SK-N-SH treated with all-trans-retinoic acid at 6 μM for 48 hours (cell line): Measurements from ENCODE around the gene DOLPP1.

Experiments
- ATAC-seq: fragments of 200-7000 bp; cut with Tn5 transposase; 3 replicates; pipeline ENCODE4 v1.9.1; 2020; ENCODE audit warnings: mild to moderate bottlenecking, moderate library complexity
- ARNTL ChIP-seq: fragments of 450-650 bp; formaldehyde crosslinking; IDR thresholded peaks from 2 replicates; pipeline ENCODE4 v1.5.0; 2020; ENCODE audit warnings: low read depth, mild to moderate bottlenecking, moderate library complexity, borderline replicate concordance
- BACH2 ChIP-seq: fragments of 250-450 bp; sonication (Bioruptor Pico); IDR thresholded peaks from 2 replicates; pipeline ENCODE4 v1.9.0; 2021; ENCODE audit warnings: mild to moderate bottlenecking, borderline replicate concordance
- CREB5 ChIP-seq: fragments of 250-450 bp; sonication (Bioruptor Pico); IDR thresholded peaks from 2 replicates; pipeline ENCODE4 v1.5.1; 2020; ENCODE audit warnings: low read depth, mild to moderate bottlenecking, moderate library complexity
- CSDC2 ChIP-seq: fragments of 250-450 bp; sonication (Bioruptor Pico); IDR thresholded peaks from 2 replicates; pipeline ENCODE4 v1.5.0; 2020; ENCODE audit warnings: mild to moderate bottlenecking, moderate library complexity
- CSRNP3 ChIP-seq: fragments of 250-450 bp; sonication (Bioruptor Pico); IDR thresholded peaks from 2 replicates; pipeline ENCODE4 v1.5.1; 2021; ENCODE audit warnings: mild to moderate bottlenecking, moderate library complexity
- ESRRG ChIP-seq: fragments of 250-450 bp; sonication (Bioruptor Pico); IDR thresholded peaks from 2 replicates; pipeline ENCODE4 v1.6.1; 2021; ENCODE audit warnings: mild to moderate bottlenecking
- GLIS3 ChIP-seq: fragments of 250-450 bp; sonication (Bioruptor Pico); IDR thresholded peaks from 2 replicates; pipeline ENCODE4 v1.5.0; 2020; ENCODE audit warnings: mild to moderate bottlenecking, moderate library complexity
- PATZ1 ChIP-seq: fragments of 250-450 bp; sonication (Bioruptor Pico); IDR thresholded peaks from 2 replicates; pipeline ENCODE4 v1.8.0; 2020; ENCODE audit warnings: mild to moderate bottlenecking, moderate library complexity, borderline replicate concordance
- PPARA ChIP-seq: fragments of 250-450 bp; sonication (Bioruptor Pico); IDR thresholded peaks from 2 replicates; pipeline ENCODE4 v1.5.0; 2020; ENCODE audit warnings: mild to moderate bottlenecking, borderline replicate concordance
- SNAI2 ChIP-seq: fragments of 250-450 bp; sonication (Bioruptor Pico); IDR thresholded peaks from 2 replicates; pipeline ENCODE4 v1.5.0; 2020; ENCODE audit warnings: mild to moderate bottlenecking, moderate library complexity
- TCF4 ChIP-seq: fragments of 250-450 bp; sonication (Bioruptor Pico); IDR thresholded peaks from 2 replicates; pipeline ENCODE4 v1.8.0; 2021; ENCODE audit warnings: mild to moderate bottlenecking, moderate library complexity, borderline replicate concordance
- TSHZ2 ChIP-seq: fragments of 250-450 bp; sonication (Bioruptor Pico); IDR thresholded peaks from 2 replicates; pipeline ENCODE4 v1.5.0; 2020; ENCODE audit warnings: mild to moderate bottlenecking, moderate library complexity
- ZC3H10 ChIP-seq: fragments of 250-450 bp; sonication (Bioruptor Pico); IDR thresholded peaks from 2 replicates; pipeline ENCODE4 v1.5.1; 2021; ENCODE audit warnings: mild to moderate bottlenecking, moderate library complexity
- ZFP3 ChIP-seq: fragments of 250-450 bp; sonication (Bioruptor Pico); IDR thresholded peaks from 2 replicates; pipeline ENCODE4 v1.5.0; 2020; ENCODE audit warnings: mild to moderate bottlenecking, moderate library complexity
- ZNF565 ChIP-seq: fragments of 450-650 bp; formaldehyde crosslinking; conservative IDR thresholded peaks from 2 replicates; pipeline ENCODE4 v1.5.0; 2020; ENCODE audit warnings: low read depth, mild to moderate bottlenecking, moderate library complexity
- ZNF8 ChIP-seq: fragments of 450-650 bp; formaldehyde crosslinking; IDR thresholded peaks from 2 replicates; pipeline ENCODE4 v1.5.0; 2020; ENCODE audit warnings: mild to moderate bottlenecking, moderate library complexity

The DOLPP1 gene

GRCh38 chr9:129069862-129070641, 10.9 kb upstream of the DOLPP1 start:
- TF ChIP-seq BACH2 (no peak), GLIS3 (no peak), CREB5 (no peak), TSHZ2 (CRISPR knock-in tag) (no peak), ZFP3 (CRISPR knock-in tag) (no peak)
- no peak for ATAC-seq

GRCh38 chr9:129070696-129071525, 10.0 kb upstream of the DOLPP1 start:
- TF ChIP-seq TSHZ2 (CRISPR knock-in tag) (no peak), CSRNP3 (CRISPR knock-in tag) (no peak), ARNTL (CRISPR knock-in tag) (no peak), TCF4 (CRISPR knock-in tag) (no peak), GLIS3 (no peak), ZNF8 (CRISPR knock-in tag) (no peak), ZC3H10 (CRISPR knock-in tag) (no peak)
- ATAC-seq = no peak

GRCh38 chr9:129071526-129072126, 9.3 kb upstream of the DOLPP1 start:
- TF ChIP-seq TSHZ2 (CRISPR knock-in tag) = no peak
- TF ChIP-seq, all 23 proteins: peak for 0
- no peak for ATAC-seq

GRCh38 chr9:129072171-129072570, 8.7 kb upstream of the DOLPP1 start:
- TF ChIP-seq ZNF565 (no peak), PPARA (CRISPR knock-in tag) (no peak), PATZ1 (no peak), SNAI2 (CRISPR knock-in tag) (no peak), ESRRG (no peak), CSDC2 (CRISPR knock-in tag) (no peak)
- ATAC-seq = no peak
